ENCODE data around the gene RDH12.

DNA sequence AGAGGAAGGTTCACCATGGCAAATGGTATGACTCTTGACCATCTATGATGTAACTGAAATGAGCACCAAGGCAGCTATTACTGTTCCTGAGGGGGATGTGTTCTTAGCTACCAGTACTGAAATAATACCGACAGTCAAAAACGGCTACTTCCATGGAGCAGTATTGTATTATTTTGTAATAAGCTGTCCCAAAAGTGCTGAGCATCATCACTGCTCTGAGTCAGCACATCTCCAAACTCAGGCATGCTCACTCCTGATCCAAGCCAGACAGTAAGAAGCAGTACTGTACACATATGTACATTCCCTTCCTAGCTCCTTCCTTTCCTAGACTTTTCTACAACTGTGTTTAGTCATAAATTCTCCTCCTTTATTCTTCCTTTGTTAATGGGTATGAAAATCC, 35.8 kb upstream of the RDH12 start:
- TF ChIP-seq CTCF (conservative IDR thresholded peaks at IDR 0.05 in 1 of 2, IDR thresholded peaks at IDR 0.05 in 1 of 2; ENCODE audit: extremely low read depth in 1 of 2, insufficient read depth in 1 of 2, low read depth in 1 of 2, low read length in 2 of 2) (no peak), EZH2 (IDR thresholded peaks at IDR 0.05; ENCODE audit: borderline replicate concordance, low read length) (no peak)

Data from mammary epithelial cell (primary cell).